ENCODE data around the gene MED31. TPM values are rescaled to one million over a fixed set of nuclear protein-coding genes. Genes with fewer than 3 reads are reported as not detected.

The MED31 gene
- total RNA-seq, 1 donor from 2014 or later: 23.9 TPM

- DNase-seq (ENCODE audit: low read depth): no peak
- TF ChIP-seq CTCF (conservative IDR thresholded peaks at IDR 0.05; ENCODE audit: low read depth, low read length): no peak
- no peak overlapping the region for H3K4me3 ChIP-seq (ENCODE audit: low read depth, low read length)
Observed at GRCh38 chr17:6670571-6670970, 19.2 kb upstream of the MED31 start.

GRCh38 chr17:6669479-6670212 lies 18.2 kb upstream of the MED31 start:
- DNase-seq (ENCODE audit: low read depth): no peak
- no peak for TF ChIP-seq CTCF (conservative IDR thresholded peaks at IDR 0.05; ENCODE audit: low read depth, low read length)
- H3K4me3 ChIP-seq (ENCODE audit: low read depth, low read length): no peak overlapping the region

- no peak overlapping the region for H3K4me3 ChIP-seq (ENCODE audit: low read depth, low read length)
- no peak for DNase-seq (ENCODE audit: low read depth)
- no peak for TF ChIP-seq CTCF (conservative IDR thresholded peaks at IDR 0.05; ENCODE audit: low read depth, low read length)
Observed at GRCh38 chr17:6668727-6669425, 17.5 kb upstream of the MED31 start.

GRCh38 chr17:6668219-6668618 lies 16.8 kb upstream of the MED31 start:
- H3K4me3 ChIP-seq (ENCODE audit: low read depth, low read length): no peak overlapping the region
- no peak for TF ChIP-seq CTCF (conservative IDR thresholded peaks at IDR 0.05; ENCODE audit: low read depth, low read length)
- DNase-seq (ENCODE audit: low read depth): no peak

GRCh38 chr17:6667516-6667915 lies 16.1 kb upstream of the MED31 start:
- H3K4me3 ChIP-seq (ENCODE audit: low read depth, low read length): no peak overlapping the region
- DNase-seq (ENCODE audit: low read depth): no peak
- no peak for TF ChIP-seq CTCF (conservative IDR thresholded peaks at IDR 0.05; ENCODE audit: low read depth, low read length)

GRCh38 chr17:6666557-6666956 lies 15.2 kb upstream of the MED31 start:
- H3K4me3 ChIP-seq (ENCODE audit: low read depth, low read length): no peak overlapping the region
- no peak for DNase-seq (ENCODE audit: low read depth)

More at GRCh38 chr17:6666557-6666956, 15.2 kb upstream of the MED31 start:
- TF ChIP-seq CTCF (conservative IDR thresholded peaks at IDR 0.05; ENCODE audit: low read depth, low read length): no peak

All from epithelial cell of proximal tubule (primary cell).